AG04450 (cell line): ENCODE measurements around the gene POLDIP2. TPM values are rescaled to one million over a fixed set of nuclear protein-coding genes. Genes with fewer than 3 reads are reported as not detected.
A peak's percentile ranks its signal among the peaks of the same experiment; 100 is the strongest.

Source experiments
- CTCF ChIA-PET: fragments of 300-600, 350-600 bp; formaldehyde crosslinking; extraction: SDS; loops from one replicate; lab custom pipeline; 2022; ENCODE audit warnings: antibody characterized with exemption, inconsistent platforms; lab: Charles Lee
- POLR2A ChIA-PET: fragments of 350-600 bp; formaldehyde crosslinking; extraction: SDS; loops from one replicate; lab custom pipeline; 2021; ENCODE audit warnings: antibody characterized with exemption, inconsistent platforms; lab: Yijun Ruan, JAX
- DNase-seq: peaks from one replicate; pipeline ENCODE4 v3.0.0-alpha.2; 2011; ENCODE audit warnings: low read depth, low spot score
- H3K27ac ChIP-seq: one replicate; pipeline ENCODE4 v1.5.1; 2012; ENCODE audit warnings: low read depth, low read length, control low read depth
- H3K27me3 ChIP-seq: one replicate; pipeline ENCODE4 v1.6.0; 2012; ENCODE audit warnings: low read length; ENCODE audit not compliant: control insufficient read depth, insufficient read depth
- H3K4me3 ChIP-seq: 2 replicates; pipeline ENCODE4 v1.5.1; 2011; ENCODE audit warnings: mild to moderate bottlenecking, low read depth, low read length, control low read depth
- H3K9me3 ChIP-seq: 2 replicates; pipeline ENCODE4 v1.5.1; 2012; ENCODE audit warnings: low read length; ENCODE audit not compliant: control insufficient read depth, insufficient read depth
- polyA plus RNA-seq: library from polyadenylated mRNA; depleted of rRNA; stranded (reverse); fragments of >200 nt; gene quantifications from 2 replicates; pipeline ENCODE4 v1.2.3, GENCODE V29; 2011
- TF ChIP-seq, protein P1 (sequence below): IDR thresholded peaks from 2 replicates; pipeline ENCODE4 v1.5.1; 2011; ENCODE audit warnings: low read depth, low read length, control low read depth, inconsistent platforms

POLDIP2 gene
- polyA plus RNA-seq, 1 experiment = 84.7 TPM

- POLR2A ChIA-PET = no interaction called here
- no peak overlapping the region for H3K4me3 ChIP-seq
- H3K27me3 ChIP-seq = no peaks in the 10 kb centered on the region
- TF ChIP-seq, protein P1, sequence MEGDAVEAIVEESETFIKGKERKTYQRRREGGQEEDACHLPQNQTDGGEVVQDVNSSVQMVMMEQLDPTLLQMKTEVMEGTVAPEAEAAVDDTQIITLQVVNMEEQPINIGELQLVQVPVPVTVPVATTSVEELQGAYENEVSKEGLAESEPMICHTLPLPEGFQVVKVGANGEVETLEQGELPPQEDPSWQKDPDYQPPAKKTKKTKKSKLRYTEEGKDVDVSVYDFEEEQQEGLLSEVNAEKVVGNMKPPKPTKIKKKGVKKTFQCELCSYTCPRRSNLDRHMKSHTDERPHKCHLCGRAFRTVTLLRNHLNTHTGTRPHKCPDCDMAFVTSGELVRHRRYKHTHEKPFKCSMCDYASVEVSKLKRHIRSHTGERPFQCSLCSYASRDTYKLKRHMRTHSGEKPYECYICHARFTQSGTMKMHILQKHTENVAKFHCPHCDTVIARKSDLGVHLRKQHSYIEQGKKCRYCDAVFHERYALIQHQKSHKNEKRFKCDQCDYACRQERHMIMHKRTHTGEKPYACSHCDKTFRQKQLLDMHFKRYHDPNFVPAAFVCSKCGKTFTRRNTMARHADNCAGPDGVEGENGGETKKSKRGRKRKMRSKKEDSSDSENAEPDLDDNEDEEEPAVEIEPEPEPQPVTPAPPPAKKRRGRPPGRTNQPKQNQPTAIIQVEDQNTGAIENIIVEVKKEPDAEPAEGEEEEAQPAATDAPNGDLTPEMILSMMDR = no peak
- CTCF ChIA-PET = interaction anchor here (1.1 kb wide), 1 partner anchor 519 kb away, joined by 3 read pairs; no protein-coding TSS in a partner anchor
- H3K9me3 ChIP-seq = no peaks in the 10 kb centered on the region
- no peak overlapping the region for H3K27ac ChIP-seq
- DNase-seq = no peak
These were observed 33.0 kb downstream of the POLDIP2 start for GRCh38 chr17:28324267-28324745.

- TF ChIP-seq, protein P1 = no peak
- no peaks in the 10 kb centered on the region for H3K9me3 ChIP-seq
- no peak overlapping the region for H3K27ac ChIP-seq
- no peak for DNase-seq
- ChIA-PET POLR2A (no interaction called here), CTCF (interaction anchor here (1.0 to 1.4 kb wide), 2 partner anchors 10 to 69 kb away, joined by 3 read pairs; no protein-coding TSS in a partner anchor)
- H3K27me3 ChIP-seq = no peaks in the 10 kb centered on the region
- H3K4me3 ChIP-seq = peak overlapping the region; percentile 83
These were observed 36.9 kb downstream of the POLDIP2 start for GRCh38 chr17:28320215-28321061.

- no peak overlapping the region for H3K27ac ChIP-seq
- H3K4me3 ChIP-seq = peak overlapping the region; percentile 83
These were observed 37.8 kb downstream of the POLDIP2 start for GRCh38 chr17:28319598-28319935.

GRCh38 chr17:28318759-28319597, 38.3 kb downstream of the POLDIP2 start, which contains the start of gene TMEM97:
Gene TMEM97 (plus strand): TSS chr17:28319200. CDS start chr17:28319240, 40 bp downstream.
- TF ChIP-seq, protein P1 = 0 out of 2 replicates have a peak, but pooled peaks have one; percentile 13
- H3K4me3 ChIP-seq = peak within 1 kb of the TSS; percentile 83
- POLR2A ChIA-PET = interaction anchor here (0.7 kb wide), 1 partner anchor 17 kb away, joined by 3 read pairs; the partner anchor contains the start of genes IFT20 and TNFAIP1
- H3K9me3 ChIP-seq = no peaks in the 10 kb centered on the region
- H3K27ac ChIP-seq = peak within 1 kb of the TSS; percentile 52
- H3K27me3 ChIP-seq = no peaks in the 10 kb centered on the region
- CTCF ChIA-PET = interaction anchor here (1.0 to 1.4 kb wide), 2 partner anchors 11 to 68 kb away, joined by 3 read pairs; no protein-coding TSS in a partner anchor
- peak; percentile 94 for DNase-seq

More at GRCh38 chr17:28319598-28319935, 37.8 kb downstream of the POLDIP2 start:
- H3K27me3 ChIP-seq = no peaks in the 10 kb centered on the region
- ChIA-PET POLR2A (interaction anchor here (0.7 kb wide), 1 partner anchor 16 kb away, joined by 3 read pairs; the partner anchor contains the start of genes IFT20 and TNFAIP1), CTCF (interaction anchor here (1.0 to 1.4 kb wide), 2 partner anchors 11 to 68 kb away, joined by 3 read pairs; no protein-coding TSS in a partner anchor)
- no peak for DNase-seq
- TF ChIP-seq, protein P1 = no peak
- H3K9me3 ChIP-seq = no peaks in the 10 kb centered on the region
